ENCODE measurements around the gene UBE2E1. TPM values are rescaled to one million over a fixed set of nuclear protein-coding genes. Genes with fewer than 3 reads are reported as not detected.

The UBE2E1 gene
- total RNA-seq, 1 donor from 2014 or later = 124 TPM

DNA sequence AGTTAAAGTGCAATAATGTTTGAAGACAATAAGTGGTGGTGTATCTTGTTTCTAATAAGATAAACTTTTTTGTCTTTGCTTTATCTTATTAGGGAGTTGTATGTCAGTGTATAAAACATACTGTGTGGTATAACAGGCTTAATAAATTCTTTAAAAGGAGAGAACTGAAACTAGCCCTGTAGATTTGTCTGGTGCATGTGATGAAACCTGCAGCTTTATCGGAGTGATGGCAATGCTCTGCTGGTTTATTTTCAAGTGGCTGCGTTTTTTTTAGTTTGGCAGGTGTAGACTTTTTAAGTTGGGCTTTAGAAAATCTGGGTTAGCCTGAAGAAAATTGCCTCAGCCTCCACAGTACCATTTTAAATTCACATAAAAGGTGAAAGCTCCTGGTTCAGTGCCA is 113.9 kb downstream of the UBE2E1 start:
- Histone ChIP-seq H3K9me3 (no peaks in the 10 kb centered on the region), H3K36me3 (peaks cover 0 to 27% of the 10 kb centered on the region in 2 donors), H3K4me1 (peaks cover 48% of the 10 kb centered on the region), H3K27me3 (no peaks in the 10 kb centered on the region), H3K27ac (no peak overlapping the region), H3K4me3 (no peak overlapping the region)
- TF ChIP-seq, protein P1, sequence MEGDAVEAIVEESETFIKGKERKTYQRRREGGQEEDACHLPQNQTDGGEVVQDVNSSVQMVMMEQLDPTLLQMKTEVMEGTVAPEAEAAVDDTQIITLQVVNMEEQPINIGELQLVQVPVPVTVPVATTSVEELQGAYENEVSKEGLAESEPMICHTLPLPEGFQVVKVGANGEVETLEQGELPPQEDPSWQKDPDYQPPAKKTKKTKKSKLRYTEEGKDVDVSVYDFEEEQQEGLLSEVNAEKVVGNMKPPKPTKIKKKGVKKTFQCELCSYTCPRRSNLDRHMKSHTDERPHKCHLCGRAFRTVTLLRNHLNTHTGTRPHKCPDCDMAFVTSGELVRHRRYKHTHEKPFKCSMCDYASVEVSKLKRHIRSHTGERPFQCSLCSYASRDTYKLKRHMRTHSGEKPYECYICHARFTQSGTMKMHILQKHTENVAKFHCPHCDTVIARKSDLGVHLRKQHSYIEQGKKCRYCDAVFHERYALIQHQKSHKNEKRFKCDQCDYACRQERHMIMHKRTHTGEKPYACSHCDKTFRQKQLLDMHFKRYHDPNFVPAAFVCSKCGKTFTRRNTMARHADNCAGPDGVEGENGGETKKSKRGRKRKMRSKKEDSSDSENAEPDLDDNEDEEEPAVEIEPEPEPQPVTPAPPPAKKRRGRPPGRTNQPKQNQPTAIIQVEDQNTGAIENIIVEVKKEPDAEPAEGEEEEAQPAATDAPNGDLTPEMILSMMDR (IDR thresholded peaks at IDR 0.05) = no peak
- TF ChIP-seq POLR2AphosphoS5 (IDR thresholded peaks at IDR 0.05; ENCODE audit: insufficient read depth in 1 of 2, low read depth in 1 of 2) = no peak
- no peak for TF ChIP-seq POLR2A (IDR thresholded peaks at IDR 0.05)
- intact Hi-C loops (cut with DNase I) = no loop called here
- DNase-seq (ENCODE audit: extremely low spot score in 2 of 2) = no peak

DNA sequence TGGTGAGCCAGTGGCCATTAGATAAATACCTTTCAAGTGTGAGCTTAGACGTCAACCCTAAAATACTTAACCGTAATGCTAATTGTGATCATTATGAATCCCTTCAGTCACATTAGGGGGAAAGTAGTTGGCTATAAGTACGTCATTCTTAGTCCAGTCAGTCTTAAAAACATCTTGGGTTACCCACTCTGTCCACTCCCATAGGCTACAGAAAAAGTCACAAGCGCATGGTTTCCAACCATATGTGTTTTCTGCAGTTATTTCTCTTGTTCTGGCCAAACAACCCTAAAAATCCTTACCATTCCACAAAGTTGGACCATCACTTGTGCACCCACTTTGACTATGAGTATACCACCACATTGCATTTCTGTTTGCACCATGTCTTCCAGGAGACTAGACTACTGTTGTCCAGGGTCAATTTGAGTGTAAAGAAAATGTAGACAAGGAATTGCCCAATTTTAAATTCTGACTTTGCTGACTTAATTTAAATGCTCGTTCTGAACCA is 114.4 kb downstream of the UBE2E1 start:
- TF ChIP-seq POLR2A (IDR thresholded peaks at IDR 0.05) = no peak
- H3K27me3 ChIP-seq = no peaks in the 10 kb centered on the region
- intact Hi-C loops (cut with DNase I) = no loop called here
- H3K36me3 ChIP-seq = peaks cover 0 to 27% of the 10 kb centered on the region in 2 donors
- H3K27ac ChIP-seq = no peak overlapping the region
- DNase-seq (ENCODE audit: extremely low spot score in 2 of 2) = no peak
- H3K4me1 ChIP-seq = peaks cover 43% of the 10 kb centered on the region
- H3K9me3 ChIP-seq = no peaks in the 10 kb centered on the region
- no peak overlapping the region for H3K4me3 ChIP-seq

DNA sequence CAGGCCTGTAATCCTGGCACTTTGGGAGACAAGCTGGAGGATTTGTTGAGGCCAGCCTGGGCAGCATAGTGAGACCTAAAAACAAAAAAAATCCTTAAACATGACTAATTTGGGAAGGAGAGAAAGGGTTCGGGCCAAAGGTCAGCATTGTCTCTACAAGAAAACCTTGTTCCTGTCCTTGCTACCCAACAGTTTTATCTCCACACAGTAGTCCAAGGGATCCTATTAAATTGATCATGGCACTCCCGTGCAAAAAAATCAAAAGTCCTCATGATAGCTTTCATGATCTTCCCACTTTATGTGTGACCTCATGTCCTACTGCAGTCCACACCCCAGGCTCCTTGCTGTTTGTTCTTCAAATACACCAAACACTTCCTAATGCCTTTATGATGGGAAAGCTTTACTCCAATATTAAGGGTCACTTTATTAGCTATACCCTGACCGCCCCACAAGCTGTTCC is 115.3 kb downstream of the UBE2E1 start:
- Histone ChIP-seq H3K27ac (no peak overlapping the region), H3K4me1 (peaks cover 34% of the 10 kb centered on the region), H3K27me3 (no peaks in the 10 kb centered on the region), H3K4me3 (no peak overlapping the region), H3K9me3 (no peaks in the 10 kb centered on the region), H3K36me3 (peaks cover 0 to 27% of the 10 kb centered on the region in 2 donors)
- intact Hi-C loops (cut with DNase I) = no loop called here
- TF ChIP-seq, protein P1 (IDR thresholded peaks at IDR 0.05) = no peak
- TF ChIP-seq POLR2AphosphoS5 (IDR thresholded peaks at IDR 0.05; ENCODE audit: insufficient read depth in 1 of 2, low read depth in 1 of 2) (no peak), POLR2A (IDR thresholded peaks at IDR 0.05) (no peak)
- DNase-seq (ENCODE audit: extremely low spot score in 2 of 2) = no peak

DNA sequence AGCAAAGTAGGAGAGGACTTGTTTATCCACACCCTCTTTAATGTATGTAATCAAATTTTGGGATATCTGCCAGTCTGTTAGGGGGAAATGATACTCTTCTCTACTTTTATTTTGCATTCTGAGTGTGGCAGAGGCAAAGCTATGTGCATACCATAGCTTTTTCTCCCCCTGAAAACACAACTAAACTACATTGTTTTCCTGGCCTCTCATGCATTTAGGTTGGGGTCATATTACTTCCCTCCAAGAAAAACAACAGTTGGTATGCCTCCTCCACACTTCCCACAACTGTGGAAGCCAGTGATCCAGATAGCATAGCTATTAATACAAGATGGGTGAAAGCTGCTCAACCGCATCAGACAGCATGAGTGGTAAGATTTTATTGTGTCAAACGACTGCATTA is 118.0 kb downstream of the UBE2E1 start:
- TF ChIP-seq POLR2AphosphoS5 (IDR thresholded peaks at IDR 0.05; ENCODE audit: insufficient read depth in 1 of 2, low read depth in 1 of 2) (no peak), POLR2A (IDR thresholded peaks at IDR 0.05) (no peak)
- TF ChIP-seq, protein P1 (IDR thresholded peaks at IDR 0.05) = no peak
- intact Hi-C loops (cut with DNase I) = no loop called here
- peaks cover 0 to 21% of the 10 kb centered on the region in 2 donors for H3K36me3 ChIP-seq
- H3K4me3 ChIP-seq = no peak overlapping the region
- DNase-seq (ENCODE audit: extremely low spot score in 2 of 2) = no peak
- no peaks in the 10 kb centered on the region for H3K9me3 ChIP-seq
- no peak overlapping the region for H3K27ac ChIP-seq
- no peaks in the 10 kb centered on the region for H3K27me3 ChIP-seq
- peaks cover 19% of the 10 kb centered on the region for H3K4me1 ChIP-seq

DNA sequence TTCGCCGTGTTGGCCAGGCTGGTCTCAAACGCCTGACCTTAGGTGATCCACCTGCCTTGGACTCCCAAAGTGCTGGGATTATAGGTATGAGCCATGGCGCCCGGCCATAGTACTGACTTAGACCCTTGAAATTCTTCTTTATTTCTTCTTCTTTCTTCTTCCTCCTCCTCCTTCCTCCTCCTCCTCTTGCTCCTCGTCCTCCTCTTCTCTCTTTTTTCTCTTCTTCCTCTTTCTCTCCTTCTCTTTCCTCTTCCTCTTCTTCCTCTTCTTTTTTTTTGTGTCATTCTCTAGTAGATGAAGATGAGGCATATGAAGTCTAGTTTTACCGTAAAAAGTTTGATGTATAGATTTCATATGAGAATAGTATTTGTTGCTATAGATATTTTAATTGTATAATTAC is 120.5 kb downstream of the UBE2E1 start:
- Histone ChIP-seq H3K4me3 (no peak overlapping the region), H3K4me1 (no peaks in the 10 kb centered on the region), H3K27me3 (no peaks in the 10 kb centered on the region), H3K27ac (no peak overlapping the region), H3K9me3 (no peaks in the 10 kb centered on the region), H3K36me3 (peaks cover 0 to 5% of the 10 kb centered on the region in 2 donors)
- no peak for DNase-seq (ENCODE audit: extremely low spot score in 2 of 2)
- TF ChIP-seq POLR2AphosphoS5 (IDR thresholded peaks at IDR 0.05; ENCODE audit: insufficient read depth in 1 of 2, low read depth in 1 of 2) = no peak
- TF ChIP-seq, protein P1 (IDR thresholded peaks at IDR 0.05) = no peak
- no peak for TF ChIP-seq POLR2A (IDR thresholded peaks at IDR 0.05)
- intact Hi-C loops (cut with DNase I) = loop anchor here (2.0 kb wide), 1 partner anchor 17 kb away; no protein-coding TSS in a partner anchor
